CD14-positive monocyte (primary cell): Measurements from ENCODE around the gene PARVG. TPM values are rescaled to one million over a fixed set of nuclear protein-coding genes. Genes with fewer than 3 reads are reported as not detected.
A peak's percentile ranks its signal among the peaks of the same experiment; 100 is the strongest.

Source experiments
- DNase-seq, 3 donors: peaks; one replicate each; pipeline ENCODE4 v3.0.0-alpha.2; 2011 to 2022
- H2AFZ ChIP-seq: 2 replicates; pipeline ENCODE4 v1.6.0; 2012; ENCODE audit warnings: mild to moderate bottlenecking, low read depth, low read length, inconsistent platforms; ENCODE audit not compliant: insufficient read depth, poor library complexity, severe bottlenecking
- H3K27ac ChIP-seq, 2 donors: 1 replicate in 1 of 2; 2 replicates in 1 of 2; pipeline ENCODE4 v1.5.1; 2012 to 2013; ENCODE audit warnings: low read length in 2 of 2, control low read depth in 1 of 2, inconsistent platforms in 1 of 2, low read depth in 1 of 2, mild to moderate bottlenecking in 1 of 2
- H3K27me3 ChIP-seq, 2 donors: one replicate each; pipeline versions ENCODE4 v1.6.0 to v1.6.1; 2011 to 2013; ENCODE audit warnings: low read length in 2 of 2; ENCODE audit not compliant: control insufficient read depth in 2 of 2, insufficient read depth in 2 of 2
- H3K36me3 ChIP-seq, 2 donors: replicated peaks in 1 of 2; 1 replicate in 1 of 2; 2 replicates in 1 of 2; pipeline versions ENCODE4 v1.5.1 to v1.6.1; 2012 to 2013; ENCODE audit warnings: low read length in 2 of 2, control low read depth in 1 of 2, inconsistent platforms in 1 of 2, mild to moderate bottlenecking in 1 of 2; ENCODE audit not compliant: insufficient read depth in 2 of 2, control insufficient read depth in 1 of 2
- H3K4me1 ChIP-seq, 2 donors: 1 replicate in 1 of 2; 2 replicates in 1 of 2; pipeline versions ENCODE4 v1.5.1 to v1.6.1; 2012 to 2013; ENCODE audit warnings: low read length in 2 of 2, control low read depth in 1 of 2, inconsistent platforms in 1 of 2, mild to moderate bottlenecking in 1 of 2, moderate library complexity in 1 of 2; ENCODE audit not compliant: insufficient read depth in 2 of 2, control insufficient read depth in 1 of 2
- H3K4me2 ChIP-seq: replicated peaks from 2 replicates; pipeline ENCODE3; 2012; ENCODE audit warnings: low read length, moderate library complexity, mild to moderate bottlenecking; ENCODE audit not compliant: poor library complexity, severe bottlenecking; ENCODE audit errors: extremely low read depth
- H3K4me3 ChIP-seq, 3 experiments: fragments of 200-600 bp in 1 of 3; sonication (generic) in 1 of 3; replicated peaks in 1 of 3; 1 replicate in 2 of 3; 2 replicates in 1 of 3; pipeline ENCODE4 v1.5.1; 2011 to 2013; ENCODE audit warnings: low read length in 3 of 3, mild to moderate bottlenecking in 3 of 3, control low read depth in 2 of 3, low read depth in 2 of 3, inconsistent platforms in 1 of 3, moderate library complexity in 1 of 3
- H3K79me2 ChIP-seq: 2 replicates; pipeline ENCODE4 v1.6.0; 2012; ENCODE audit warnings: mild to moderate bottlenecking, control low read depth, inconsistent platforms, low read length, moderate library complexity; ENCODE audit not compliant: insufficient read depth
- H3K9ac ChIP-seq: 2 replicates; pipeline ENCODE4 v1.6.0; 2017; ENCODE audit warnings: low read length, mild to moderate bottlenecking; ENCODE audit not compliant: insufficient read depth, poor library complexity, severe bottlenecking
- H3K9me3 ChIP-seq, 2 donors: replicated peaks in 1 of 2; 1 replicate in 1 of 2; 2 replicates in 1 of 2; pipeline versions ENCODE4 v1.5.1 to v1.6.1; 2012 to 2013; ENCODE audit warnings: low read length in 2 of 2, control low read depth in 1 of 2; ENCODE audit not compliant: control insufficient read depth in 1 of 2, insufficient read depth in 1 of 2
- H4K20me1 ChIP-seq: 2 replicates; pipeline ENCODE4 v1.6.0; 2012; ENCODE audit warnings: mild to moderate bottlenecking, low read length, control low read depth, moderate library complexity; ENCODE audit not compliant: insufficient read depth
- H3K27ac Mint-ChIP-seq, 7 donors: one replicate each; pipeline ENCODE4 v1.8.0; 2020; ENCODE audit warnings: mild to moderate bottlenecking in 7 of 7, mixed read lengths in 7 of 7, moderate library complexity in 6 of 7, inconsistent platforms in 2 of 7
- H3K27me3 Mint-ChIP-seq, 3 donors: one replicate each; pipeline ENCODE4 v1.8.0; 2021 to 2022; ENCODE audit warnings: low read depth in 3 of 3, mild to moderate bottlenecking in 3 of 3, mixed read lengths in 3 of 3, moderate library complexity in 3 of 3, inconsistent platforms in 1 of 3
- H3K36me3 Mint-ChIP-seq, 2 donors: one replicate each; pipeline ENCODE4 v1.8.0; 2020; ENCODE audit warnings: mixed read lengths in 2 of 2, inconsistent platforms in 1 of 2, mild to moderate bottlenecking in 1 of 2
- H3K4me1 Mint-ChIP-seq: one replicate; pipeline ENCODE4 v1.8.0; 2020; ENCODE audit warnings: mild to moderate bottlenecking, mixed read lengths
- H3K4me3 Mint-ChIP-seq, 2 donors: one replicate each; pipeline ENCODE4 v1.8.0; 2020; ENCODE audit warnings: mild to moderate bottlenecking in 2 of 2, mixed read lengths in 2 of 2, moderate library complexity in 1 of 2
- H3K9me3 Mint-ChIP-seq, 7 donors: one replicate each; pipeline ENCODE4 v1.8.0; 2020 to 2022; ENCODE audit warnings: mixed read lengths in 7 of 7, mild to moderate bottlenecking in 6 of 7, moderate library complexity in 6 of 7, inconsistent platforms in 2 of 7
- WGBS: methylation state at CpG from one replicate; pipeline ENCODE4 v1.1.5; 2013; ENCODE audit warnings: missing lambda C conversion rate; ENCODE audit not compliant: insufficient coverage; 5-methylcytosine and 5-hydroxymethylcytosine counted together
- intact Hi-C, 2 donors: fragments of 100-400 bp; cut with micrococcal nuclease; formaldehyde crosslinking; loops; one replicate each; pipeline versions ENCODE4 v1.15.0 to v1.15.1; 2023
- polyA plus RNA-seq, 3 donors: library from polyadenylated mRNA; depleted of rRNA in 1 of 3; unstranded in 2 of 3; stranded (reverse) in 1 of 3; fragments of 300-500 nt in 2 of 3; fragments of >200 nt in 1 of 3; fragmentation: Illumina TruSeq in 2 of 3; gene quantifications; 1 replicate in 2 of 3; 2 replicates in 1 of 3; pipeline ENCODE4 v1.2.3, GENCODE V29; 2012 to 2021
- TF ChIP-seq, protein P1 (sequence below): fragments of 200-600 bp; IDR thresholded peaks from one replicate; pipeline ENCODE4 v1.8.0; 2022; ENCODE audit warnings: antibody characterized with exemption, mild to moderate bottlenecking

PARVG gene
- polyA plus RNA-seq, 3 donors, result 169 to 577 (median 190) TPM

DNA sequence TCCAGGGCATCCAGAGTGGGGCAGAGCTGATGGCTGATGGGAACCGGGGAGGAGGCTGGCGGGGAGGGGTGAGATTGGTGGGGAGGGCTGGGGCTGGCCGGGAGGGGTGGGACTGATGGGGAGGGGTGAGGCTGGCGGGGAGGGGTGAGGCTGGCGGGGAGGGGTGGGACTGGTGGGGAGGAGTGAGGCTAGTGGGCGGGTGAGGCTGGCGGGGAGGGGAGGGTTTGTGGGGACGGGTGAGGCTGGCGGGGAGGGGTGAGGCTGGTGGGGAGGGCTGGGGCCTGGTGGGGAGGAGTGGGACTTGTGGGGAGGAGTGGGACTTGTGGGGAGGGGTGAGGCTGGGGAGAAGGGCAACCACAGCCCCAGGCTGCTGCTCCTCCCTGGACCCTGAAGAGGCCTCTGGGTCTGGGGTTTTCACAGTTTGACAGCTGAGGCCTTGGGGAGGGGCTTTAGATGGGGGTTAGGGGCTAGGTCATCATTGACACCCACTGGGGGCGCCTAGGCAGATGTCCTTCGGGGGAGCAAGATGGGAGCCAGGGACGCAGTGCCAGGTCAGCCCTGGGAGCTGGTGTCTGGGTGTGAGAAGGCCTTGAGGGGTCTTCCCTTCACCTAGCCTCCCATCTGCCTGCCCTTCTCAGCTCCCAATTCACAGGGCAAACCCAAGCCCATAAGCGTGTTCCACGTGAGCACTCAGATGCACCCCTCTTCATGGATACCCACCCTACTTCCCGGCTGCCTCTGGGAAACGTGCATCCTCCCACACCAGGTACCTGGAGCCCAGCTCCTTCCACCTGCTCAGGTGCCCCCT lies 26.7 kb downstream of the PARVG start:
- no peaks in the 10 kb centered on the region for H3K79me2 ChIP-seq
- Mint-ChIP-seq H3K4me3 (no peak overlapping the region), H3K9me3 (peaks cover 0 to 5% (median 0%) of the 10 kb centered on the region in 7 donors), H3K27me3 (no peaks in the 10 kb centered on the region), H3K36me3 (peaks cover 40 to 41% of the 10 kb centered on the region in 2 donors), H3K4me1 (peaks cover 36% of the 10 kb centered on the region), H3K27ac (peak overlapping the region in 3 of 7 donors; percentile 21 to 76 (median 64))
- no peaks in the 10 kb centered on the region for H3K9me3 ChIP-seq
- no peak overlapping the region for H3K4me3 ChIP-seq
- no peak for DNase-seq
- no peak overlapping the region for H3K4me2 ChIP-seq
- H3K4me1 ChIP-seq, result peaks cover 6 to 12% of the 10 kb centered on the region in 2 donors
- peaks cover 35 to 41% of the 10 kb centered on the region in 2 donors for H3K36me3 ChIP-seq
- no peaks in the 10 kb centered on the region for H3K27me3 ChIP-seq
- no peak overlapping the region for H2AFZ ChIP-seq
- TF ChIP-seq, protein P1, sequence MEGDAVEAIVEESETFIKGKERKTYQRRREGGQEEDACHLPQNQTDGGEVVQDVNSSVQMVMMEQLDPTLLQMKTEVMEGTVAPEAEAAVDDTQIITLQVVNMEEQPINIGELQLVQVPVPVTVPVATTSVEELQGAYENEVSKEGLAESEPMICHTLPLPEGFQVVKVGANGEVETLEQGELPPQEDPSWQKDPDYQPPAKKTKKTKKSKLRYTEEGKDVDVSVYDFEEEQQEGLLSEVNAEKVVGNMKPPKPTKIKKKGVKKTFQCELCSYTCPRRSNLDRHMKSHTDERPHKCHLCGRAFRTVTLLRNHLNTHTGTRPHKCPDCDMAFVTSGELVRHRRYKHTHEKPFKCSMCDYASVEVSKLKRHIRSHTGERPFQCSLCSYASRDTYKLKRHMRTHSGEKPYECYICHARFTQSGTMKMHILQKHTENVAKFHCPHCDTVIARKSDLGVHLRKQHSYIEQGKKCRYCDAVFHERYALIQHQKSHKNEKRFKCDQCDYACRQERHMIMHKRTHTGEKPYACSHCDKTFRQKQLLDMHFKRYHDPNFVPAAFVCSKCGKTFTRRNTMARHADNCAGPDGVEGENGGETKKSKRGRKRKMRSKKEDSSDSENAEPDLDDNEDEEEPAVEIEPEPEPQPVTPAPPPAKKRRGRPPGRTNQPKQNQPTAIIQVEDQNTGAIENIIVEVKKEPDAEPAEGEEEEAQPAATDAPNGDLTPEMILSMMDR, result no peak
- WGBS, result 83% methylated on average over 9 of the region's 16 CpGs
- intact Hi-C loops, result no loop called here
- H3K27ac ChIP-seq, result peak overlapping the region; percentile 3 to 17
- H4K20me1 ChIP-seq, result peaks cover 55% of the 10 kb centered on the region
- H3K9ac ChIP-seq, result no peak overlapping the region

DNA sequence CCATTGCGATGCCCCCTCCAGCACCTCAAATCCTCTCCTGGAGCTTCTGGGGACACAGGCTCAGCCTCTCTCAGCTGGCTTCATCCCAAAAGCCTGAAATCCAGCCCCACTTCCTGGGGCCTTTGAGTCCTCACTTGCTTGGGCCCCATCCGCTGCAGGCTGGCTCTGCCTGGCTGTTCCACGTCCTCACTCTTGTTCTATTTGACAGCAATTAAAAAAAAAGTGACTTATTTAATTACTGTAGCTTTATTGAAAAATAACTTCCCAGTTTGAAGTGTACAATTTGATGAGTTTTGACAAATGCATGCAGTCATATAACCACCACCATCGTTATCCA lies 27.2 kb downstream of the PARVG start:
- Mint-ChIP-seq H3K36me3 (peaks cover 35 to 36% of the 10 kb centered on the region in 2 donors), H3K9me3 (peaks cover 0 to 5% (median 0%) of the 10 kb centered on the region in 7 donors), H3K27ac (peak overlapping the region in 2 of 7 donors; percentile 57 to 64), H3K4me3 (no peak overlapping the region), H3K4me1 (peaks cover 36% of the 10 kb centered on the region), H3K27me3 (no peaks in the 10 kb centered on the region)
- peaks cover 6 to 12% of the 10 kb centered on the region in 2 donors for H3K4me1 ChIP-seq
- WGBS, result 100% methylated on average over 1 of the region's 4 CpGs
- H3K36me3 ChIP-seq, result peaks cover 31 to 35% of the 10 kb centered on the region in 2 donors
- H3K9ac ChIP-seq, result no peak overlapping the region
- H3K9me3 ChIP-seq, result no peaks in the 10 kb centered on the region
- H3K27ac ChIP-seq, result peak overlapping the region; percentile 3 to 17
- H3K27me3 ChIP-seq, result no peaks in the 10 kb centered on the region
- no peak overlapping the region for H2AFZ ChIP-seq
- TF ChIP-seq, protein P1, result no peak
- no peak for DNase-seq
- no peak overlapping the region for H3K4me3 ChIP-seq
- no peak overlapping the region for H3K4me2 ChIP-seq
- intact Hi-C loops, result no loop called here
- no peaks in the 10 kb centered on the region for H3K79me2 ChIP-seq
- peaks cover 50% of the 10 kb centered on the region for H4K20me1 ChIP-seq
